Testis (tissue), 2 donors: Measurements from ENCODE around the gene CHD2.

Experiments
- CTCF ChIP-seq, 3 experiments: fragments of 450-650 bp in 2 of 3; fragments of 200-600 bp in 1 of 3; sonication (generic) in 1 of 3; IDR thresholded peaks; one replicate each; pipeline ENCODE4 v1.5.1; 2016 to 2019; ENCODE audit warnings: antibody characterized with exemption in 3 of 3, mild to moderate bottlenecking in 2 of 3, moderate library complexity in 1 of 3
- POLR2A ChIP-seq: fragments of 450-650 bp; IDR thresholded peaks from one replicate; pipeline ENCODE4 v1.6.1; 2017; ENCODE audit warnings: antibody characterized with exemption, mild to moderate bottlenecking, moderate library complexity

- TF ChIP-seq CTCF (IDR thresholded peaks at IDR 0.05): no peak
- TF ChIP-seq POLR2A: no peak
Observed at GRCh38 chr15:92886042-92886537, 14.0 kb upstream of the CHD2 start.
